GM12864 (cell line): Measurements from ENCODE around the gene COLGALT1.
A peak's percentile ranks its signal among the peaks of the same experiment; 100 is the strongest.

Source experiments
- DNase-seq: peaks from one replicate; pipeline ENCODE4 v3.0.0-alpha.2; 2011; ENCODE audit warnings: low read depth
- H3K4me3 ChIP-seq: 2 replicates; pipeline ENCODE4 v1.5.1; 2011; ENCODE audit warnings: mild to moderate bottlenecking, low read depth, low read length, control low read depth
- CTCF ChIP-seq: IDR thresholded peaks from 2 replicates; pipeline ENCODE4 v1.5.1; 2011; ENCODE audit warnings: low read depth, mild to moderate bottlenecking, moderate library complexity, low read length, control low read depth, inconsistent platforms; ENCODE audit errors: missing control alignments

COLGALT1 gene

GRCh38 chr19:17615889-17616685 is 60.6 kb downstream of the COLGALT1 start:
- peak overlapping the region; percentile 36 for H3K4me3 ChIP-seq
- DNase-seq: no peak
- TF ChIP-seq CTCF: no peak

GRCh38 chr19:17616686-17616960 is 61.2 kb downstream of the COLGALT1 start:
- peak overlapping the region; percentile 36 for H3K4me3 ChIP-seq
- no peak for TF ChIP-seq CTCF
- DNase-seq: no peak

GRCh38 chr19:17616961-17617806 is 61.7 kb downstream of the COLGALT1 start:
- no peak for TF ChIP-seq CTCF
- DNase-seq: no peak
- peak overlapping the region; percentile 36 for H3K4me3 ChIP-seq

GRCh38 chr19:17617807-17618192 is 62.4 kb downstream of the COLGALT1 start:
- H3K4me3 ChIP-seq: no peak overlapping the region
- no peak for TF ChIP-seq CTCF
- no peak for DNase-seq

- TF ChIP-seq CTCF: no peak
- DNase-seq: no peak
- no peak overlapping the region for H3K4me3 ChIP-seq
Measured at GRCh38 chr19:17618281-17618903, 62.9 kb downstream of the COLGALT1 start.

- no peak for DNase-seq
- H3K4me3 ChIP-seq: no peak overlapping the region
- TF ChIP-seq CTCF: no peak
Measured at GRCh38 chr19:17618936-17619335, 63.5 kb downstream of the COLGALT1 start.
